Measurements from ENCODE around the gene PPP1R7. TPM values are rescaled to one million over a fixed set of nuclear protein-coding genes. Genes with fewer than 3 reads are reported as not detected.

PPP1R7 gene
- total RNA-seq, 1 donor from 2014 or later: 49.9 TPM

DNA sequence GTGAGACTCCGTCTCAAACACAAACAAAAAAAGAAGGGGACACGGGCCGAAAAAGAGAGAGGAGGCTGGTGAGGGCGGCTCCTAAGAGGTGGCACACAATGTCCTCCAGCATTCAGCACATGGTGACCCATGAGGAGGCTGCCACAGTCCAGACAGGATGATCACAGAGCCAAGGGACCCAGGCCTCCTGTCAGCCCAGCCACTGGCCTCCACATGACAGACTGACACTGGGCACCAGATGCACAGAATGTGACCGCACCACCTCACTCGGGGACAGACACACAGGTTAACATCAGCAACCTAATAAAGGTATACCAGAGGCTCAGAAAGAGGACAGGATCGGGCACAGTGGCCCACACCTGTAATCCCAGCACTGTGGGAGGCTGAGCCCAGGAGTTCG, 22.0 kb upstream of the PPP1R7 start:
- no peaks in the 10 kb centered on the region for H3K4me1 Mint-ChIP-seq (ENCODE audit: low read depth)
- no peak overlapping the region for H3K4me3 Mint-ChIP-seq (ENCODE audit: low read depth)
- TF ChIP-seq, protein P1, sequence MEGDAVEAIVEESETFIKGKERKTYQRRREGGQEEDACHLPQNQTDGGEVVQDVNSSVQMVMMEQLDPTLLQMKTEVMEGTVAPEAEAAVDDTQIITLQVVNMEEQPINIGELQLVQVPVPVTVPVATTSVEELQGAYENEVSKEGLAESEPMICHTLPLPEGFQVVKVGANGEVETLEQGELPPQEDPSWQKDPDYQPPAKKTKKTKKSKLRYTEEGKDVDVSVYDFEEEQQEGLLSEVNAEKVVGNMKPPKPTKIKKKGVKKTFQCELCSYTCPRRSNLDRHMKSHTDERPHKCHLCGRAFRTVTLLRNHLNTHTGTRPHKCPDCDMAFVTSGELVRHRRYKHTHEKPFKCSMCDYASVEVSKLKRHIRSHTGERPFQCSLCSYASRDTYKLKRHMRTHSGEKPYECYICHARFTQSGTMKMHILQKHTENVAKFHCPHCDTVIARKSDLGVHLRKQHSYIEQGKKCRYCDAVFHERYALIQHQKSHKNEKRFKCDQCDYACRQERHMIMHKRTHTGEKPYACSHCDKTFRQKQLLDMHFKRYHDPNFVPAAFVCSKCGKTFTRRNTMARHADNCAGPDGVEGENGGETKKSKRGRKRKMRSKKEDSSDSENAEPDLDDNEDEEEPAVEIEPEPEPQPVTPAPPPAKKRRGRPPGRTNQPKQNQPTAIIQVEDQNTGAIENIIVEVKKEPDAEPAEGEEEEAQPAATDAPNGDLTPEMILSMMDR (IDR thresholded peaks at IDR 0.05; ENCODE audit: unreplicated experiment): no peak
- no peaks in the 10 kb centered on the region for H3K9me3 Mint-ChIP-seq (ENCODE audit: low read depth)
- H3K27me3 Mint-ChIP-seq: no peaks in the 10 kb centered on the region
- peaks cover 3% of the 10 kb centered on the region for H3K36me3 Mint-ChIP-seq (ENCODE audit: insufficient read depth)
- DNase-seq (ENCODE audit: low spot score, unreplicated experiment): no peak
- no peak overlapping the region for H3K27ac Mint-ChIP-seq

DNA sequence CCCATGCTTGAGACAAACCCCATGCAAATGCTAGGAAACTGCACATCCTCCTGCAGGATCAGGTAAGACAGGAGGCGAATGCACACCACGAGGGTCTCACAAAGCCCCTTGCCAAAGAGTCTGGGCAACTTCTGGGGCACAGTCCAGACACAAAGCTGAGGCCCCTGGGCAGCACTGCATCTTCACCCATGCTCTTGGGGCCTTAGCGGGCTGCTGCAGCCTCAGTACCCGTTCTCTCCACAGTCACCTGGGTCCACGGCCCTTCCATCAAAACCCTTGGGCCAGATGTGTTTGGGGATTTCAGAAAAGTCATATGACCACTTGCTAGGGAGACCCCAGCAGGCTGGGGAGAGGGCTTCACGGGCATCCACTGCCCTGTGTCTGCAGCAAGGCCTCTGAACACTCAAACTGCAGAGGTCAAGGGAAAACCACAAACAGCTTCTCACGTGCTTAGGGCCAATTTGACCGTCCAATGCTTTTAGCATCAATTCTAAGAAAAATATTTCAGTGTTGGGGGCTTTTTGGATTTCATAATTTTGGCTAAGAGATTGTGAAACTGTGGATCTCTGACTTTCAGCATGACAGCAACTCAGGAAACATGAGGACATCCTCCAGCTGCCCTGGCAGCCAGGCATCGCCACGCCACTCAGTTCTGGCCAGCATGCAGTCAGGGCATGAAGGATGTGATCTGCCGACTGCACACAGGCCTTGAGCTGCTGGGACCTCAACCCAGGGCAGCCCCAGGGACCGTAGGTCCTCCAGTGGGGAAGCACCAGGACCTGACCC, 21.0 kb upstream of the PPP1R7 start:
- Mint-ChIP-seq H3K27me3 (no peaks in the 10 kb centered on the region), H3K27ac (no peak overlapping the region), H3K9me3 (ENCODE audit: low read depth) (no peaks in the 10 kb centered on the region), H3K4me1 (ENCODE audit: low read depth) (no peaks in the 10 kb centered on the region), H3K4me3 (ENCODE audit: low read depth) (no peak overlapping the region), H3K36me3 (ENCODE audit: insufficient read depth) (peaks cover 3% of the 10 kb centered on the region)
- DNase-seq (ENCODE audit: low spot score, unreplicated experiment): no peak
- TF ChIP-seq, protein P1 (IDR thresholded peaks at IDR 0.05; ENCODE audit: unreplicated experiment): no peak

DNA sequence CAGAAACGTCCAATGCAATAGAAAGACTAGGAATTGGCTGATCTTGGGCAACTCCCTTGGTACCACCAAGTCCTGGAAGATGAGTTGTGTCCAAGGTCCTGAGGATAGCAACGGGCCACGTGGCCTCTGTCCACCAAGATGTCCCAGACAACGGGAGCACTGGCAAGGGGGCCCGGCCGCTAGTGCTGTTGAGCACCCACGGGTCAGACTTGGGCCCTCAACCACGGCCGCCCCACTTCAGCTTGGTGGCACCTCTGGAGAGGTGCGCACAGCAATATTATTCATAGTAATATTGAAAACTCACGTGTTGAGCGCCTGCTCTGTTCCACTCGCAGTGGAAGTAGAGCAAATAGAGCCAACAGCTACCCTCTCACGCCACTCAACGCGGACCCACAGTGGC, 20.0 kb upstream of the PPP1R7 start:
- Mint-ChIP-seq H3K27me3 (no peaks in the 10 kb centered on the region), H3K36me3 (ENCODE audit: insufficient read depth) (peaks cover 3% of the 10 kb centered on the region), H3K27ac (no peak overlapping the region), H3K4me3 (ENCODE audit: low read depth) (no peak overlapping the region), H3K4me1 (ENCODE audit: low read depth) (no peaks in the 10 kb centered on the region), H3K9me3 (ENCODE audit: low read depth) (no peaks in the 10 kb centered on the region)
- TF ChIP-seq, protein P1 (IDR thresholded peaks at IDR 0.05; ENCODE audit: unreplicated experiment): no peak
- DNase-seq (ENCODE audit: low spot score, unreplicated experiment): no peak

DNA sequence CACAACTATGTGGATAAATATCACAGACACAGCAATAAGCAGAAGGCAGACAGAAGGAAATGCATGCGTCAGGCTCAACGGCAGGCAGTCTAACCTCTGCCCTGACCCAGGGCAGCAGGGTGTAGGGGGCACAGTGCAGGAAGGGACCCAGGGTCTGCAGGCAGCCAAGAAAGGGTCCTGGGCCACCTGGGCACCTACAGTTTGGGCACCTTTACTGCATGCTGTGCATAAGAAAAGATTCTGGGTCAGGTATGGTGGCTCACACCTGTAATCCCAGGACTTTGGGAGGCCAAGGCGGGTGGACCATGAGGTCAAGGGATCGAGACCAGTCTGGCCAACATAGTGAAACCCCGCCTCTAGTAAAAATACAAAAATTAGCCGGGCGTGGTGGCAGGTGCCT, 18.7 kb upstream of the PPP1R7 start:
- Mint-ChIP-seq H3K27ac (no peak overlapping the region), H3K4me1 (ENCODE audit: low read depth) (no peaks in the 10 kb centered on the region), H3K27me3 (no peaks in the 10 kb centered on the region), H3K36me3 (ENCODE audit: insufficient read depth) (peaks cover 6% of the 10 kb centered on the region), H3K4me3 (ENCODE audit: low read depth) (no peak overlapping the region), H3K9me3 (ENCODE audit: low read depth) (no peaks in the 10 kb centered on the region)
- no peak for DNase-seq (ENCODE audit: low spot score, unreplicated experiment)
- TF ChIP-seq, protein P1 (IDR thresholded peaks at IDR 0.05; ENCODE audit: unreplicated experiment): no peak

DNA sequence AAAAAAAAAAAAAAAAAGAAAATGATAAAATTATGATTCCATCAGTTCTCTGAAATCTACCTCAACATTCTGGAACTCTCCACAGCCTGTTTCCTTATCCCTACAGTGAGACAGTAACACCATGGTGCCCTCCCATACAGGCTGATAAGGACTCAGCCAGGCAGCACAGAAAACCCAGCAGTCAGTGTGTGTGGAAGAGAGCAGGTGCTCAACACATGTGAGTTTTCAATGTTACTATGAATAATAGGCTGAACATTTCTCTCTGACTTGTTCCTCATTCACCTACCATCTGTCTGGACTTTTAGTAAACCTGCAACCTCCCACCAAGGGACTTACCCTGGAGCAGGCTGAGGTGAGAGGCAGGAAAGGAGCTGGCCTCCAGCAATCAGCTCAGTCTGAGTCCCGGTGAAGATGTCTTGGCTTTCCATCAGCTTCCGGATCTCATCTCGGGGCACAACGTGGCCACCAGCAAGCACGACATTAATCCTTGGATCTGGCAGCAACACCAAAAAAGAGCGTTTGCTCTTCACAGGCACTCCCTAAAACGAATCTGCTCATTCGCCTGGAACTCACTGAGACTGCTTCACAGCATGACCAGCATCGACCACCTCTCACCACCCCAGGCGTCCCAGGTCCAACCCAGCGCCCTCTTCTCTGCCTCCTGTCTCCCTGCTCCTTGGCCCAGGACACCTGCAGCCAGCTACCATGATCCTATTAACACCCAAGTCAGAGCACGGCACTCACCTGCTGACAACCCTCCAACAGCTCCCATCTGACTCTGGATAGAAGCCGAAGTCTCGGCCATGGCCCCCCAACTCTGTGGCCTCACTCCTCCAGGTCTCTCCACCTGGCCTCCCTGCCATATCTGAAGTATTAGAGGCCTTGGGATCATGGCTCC, 17.5 kb upstream of the PPP1R7 start:
- TF ChIP-seq, protein P1 (IDR thresholded peaks at IDR 0.05; ENCODE audit: unreplicated experiment): no peak
- Mint-ChIP-seq H3K4me1 (ENCODE audit: low read depth) (no peaks in the 10 kb centered on the region), H3K27ac (no peak overlapping the region), H3K36me3 (ENCODE audit: insufficient read depth) (peaks cover 6% of the 10 kb centered on the region), H3K27me3 (no peaks in the 10 kb centered on the region), H3K9me3 (ENCODE audit: low read depth) (no peaks in the 10 kb centered on the region), H3K4me3 (ENCODE audit: low read depth) (no peak overlapping the region)
- no peak for DNase-seq (ENCODE audit: low spot score, unreplicated experiment)

Data from progenitor cell of endocrine pancreas (in vitro differentiated cells).